ENCODE measurements around the gene PURA. TPM values are rescaled to one million over a fixed set of nuclear protein-coding genes. Genes with fewer than 3 reads are reported as not detected.

Gene PURA
- total and polyA plus RNA-seq, 2 donors (not counting 3 experiments of a cell fraction or from before 2014, with no cell fraction given): 1.3 to 8.2 TPM

- ChIA-PET POLR2A (no interaction called here), CTCF (interaction anchor here (0.6 to 14.6 kb wide), 34 partner anchors 8 to 562 kb away, joined by 3 to 379 read pairs (median 4); partner anchors contain the start of genes HBEGF, NRG2 and PURA)
- no peak overlapping the region for H3K9ac ChIP-seq (replicated peaks; ENCODE audit: extremely low read depth, insufficient read depth, low read length)
- intact Hi-C loops (cut with micrococcal nuclease) (loop anchor here (1.0 to 5.0 kb wide), 3 partner anchors 71 to 284 kb away; no protein-coding TSS in a partner anchor), dilution Hi-C loops (cut with MboI; ENCODE audit: extremely low pct_ligation_motif_present, low sequenced_read_pairs) (no loop called here)
- BruUV-seq (replicated peaks): no TSS peak
- no peak overlapping the region for H3K4me3 ChIP-seq (replicated peaks in 1 of 3; ENCODE audit: insufficient read depth in 1 of 3, low read depth in 1 of 3, low read length in 3 of 3)
- H3K4me2 ChIP-seq (ENCODE audit: insufficient read depth, low read length): no peak overlapping the region
- FAIRE-seq (peak; percentile 65), DNase-seq (ENCODE audit: low read depth, low spot score) (peak; percentile 31)
- no peak for TF ChIP-seq POLR2A (IDR thresholded peaks at IDR 0.05; ENCODE audit: low read depth, low read length)
- peak in 1 of 2 donors; percentile 28 for TF ChIP-seq CTCF (IDR thresholded peaks at IDR 0.05; ENCODE audit: extremely low read depth in 1 of 2, insufficient read depth in 1 of 2, low read depth in 1 of 2, low read length in 2 of 2)
- no peak for TF ChIP-seq GATA2 (IDR thresholded peaks at IDR 0.05; ENCODE audit: insufficient read depth, insufficient read length, low read depth, low read length)
- H3K9me3 ChIP-seq (replicated peaks; ENCODE audit: control insufficient read depth, insufficient read depth, low read length): no peaks in the 10 kb centered on the region
- no peak overlapping the region for H3K27ac ChIP-seq (ENCODE audit: insufficient read depth, low read depth, low read length)
- H3K9me1 ChIP-seq (replicated peaks; ENCODE audit: control insufficient read depth, extremely low read depth, insufficient read depth, low read length): no peaks in the 10 kb centered on the region
- H3K27me3 ChIP-seq (ENCODE audit: control insufficient read depth in 2 of 2, insufficient read depth in 2 of 2, low read length in 2 of 2): peaks cover 11 to 31% of the 10 kb centered on the region in 2 experiments
- no peaks in the 10 kb centered on the region for H4K20me1 ChIP-seq (replicated peaks; ENCODE audit: control insufficient read depth, extremely low read depth, insufficient read depth, low read length)
- no peaks in the 10 kb centered on the region for H3K79me2 ChIP-seq (ENCODE audit: control insufficient read depth, insufficient read depth, low read length)
- H2AFZ ChIP-seq (ENCODE audit: low read depth, low read length): no peak overlapping the region
- H3K4me1 ChIP-seq (ENCODE audit: control insufficient read depth, extremely low read depth, insufficient read depth, low read length): no peaks in the 10 kb centered on the region
- H3K36me3 ChIP-seq (ENCODE audit: control insufficient read depth in 2 of 2, extremely low read depth in 1 of 2, insufficient read depth in 2 of 2, low read length in 2 of 2): no peaks in the 10 kb centered on the region
Observed at GRCh38 chr5:140073296-140073695, 40.6 kb upstream of the PURA start.

- intact Hi-C loops (cut with micrococcal nuclease) (no loop called here), dilution Hi-C loops (cut with MboI; ENCODE audit: extremely low pct_ligation_motif_present, low sequenced_read_pairs) (no loop called here)
- Histone ChIP-seq H3K27ac (ENCODE audit: insufficient read depth, low read depth, low read length) (no peak overlapping the region), H3K4me2 (ENCODE audit: insufficient read depth, low read length) (no peak overlapping the region), H3K9ac (replicated peaks; ENCODE audit: extremely low read depth, insufficient read depth, low read length) (no peak overlapping the region), H3K9me1 (replicated peaks; ENCODE audit: control insufficient read depth, extremely low read depth, insufficient read depth, low read length) (no peaks in the 10 kb centered on the region), H3K4me1 (ENCODE audit: control insufficient read depth, extremely low read depth, insufficient read depth, low read length) (no peaks in the 10 kb centered on the region), H3K27me3 (ENCODE audit: control insufficient read depth in 2 of 2, insufficient read depth in 2 of 2, low read length in 2 of 2) (peaks cover 6 to 15% of the 10 kb centered on the region in 2 experiments), H2AFZ (ENCODE audit: low read depth, low read length) (no peak overlapping the region), H3K9me3 (replicated peaks; ENCODE audit: control insufficient read depth, insufficient read depth, low read length) (no peaks in the 10 kb centered on the region), H3K79me2 (ENCODE audit: control insufficient read depth, insufficient read depth, low read length) (no peaks in the 10 kb centered on the region), H3K4me3 (replicated peaks in 1 of 3; ENCODE audit: insufficient read depth in 1 of 3, low read depth in 1 of 3, low read length in 3 of 3) (no peak overlapping the region), H3K36me3 (ENCODE audit: control insufficient read depth in 2 of 2, extremely low read depth in 1 of 2, insufficient read depth in 2 of 2, low read length in 2 of 2) (no peaks in the 10 kb centered on the region), H4K20me1 (replicated peaks; ENCODE audit: control insufficient read depth, extremely low read depth, insufficient read depth, low read length) (no peaks in the 10 kb centered on the region)
- POLR2A ChIA-PET: no interaction called here
- CTCF ChIA-PET: interaction anchor here (0.6 to 14.6 kb wide), 19 partner anchors 10 to 644 kb away, joined by 3 to 379 read pairs (median 3); partner anchors contain the start of gene PURA
- BruUV-seq (replicated peaks): no TSS peak
- DNase-seq (ENCODE audit: low read depth, low spot score) (no peak), FAIRE-seq (no peak)
- TF ChIP-seq CTCF (IDR thresholded peaks at IDR 0.05; ENCODE audit: extremely low read depth in 1 of 2, insufficient read depth in 1 of 2, low read depth in 1 of 2, low read length in 2 of 2) (no peak), GATA2 (IDR thresholded peaks at IDR 0.05; ENCODE audit: insufficient read depth, insufficient read length, low read depth, low read length) (no peak), POLR2AphosphoS5 (IDR thresholded peaks at IDR 0.05; ENCODE audit: insufficient read depth, low read depth, low read length) (no peak), POLR2A (IDR thresholded peaks at IDR 0.05; ENCODE audit: low read depth, low read length) (no peak), JUN (IDR thresholded peaks at IDR 0.05; ENCODE audit: borderline replicate concordance, insufficient read depth, insufficient read length, low read depth) (no peak), EZH2 (IDR thresholded peaks at IDR 0.05; ENCODE audit: borderline replicate concordance, low read depth, low read length, severe bottlenecking) (no peak), MYC (IDR thresholded peaks at IDR 0.05; ENCODE audit: low read depth, low read length) (no peak), FOS (IDR thresholded peaks at IDR 0.05; ENCODE audit: borderline replicate concordance, insufficient read depth, low read length) (no peak)
- TF ChIP-seq, protein P1, sequence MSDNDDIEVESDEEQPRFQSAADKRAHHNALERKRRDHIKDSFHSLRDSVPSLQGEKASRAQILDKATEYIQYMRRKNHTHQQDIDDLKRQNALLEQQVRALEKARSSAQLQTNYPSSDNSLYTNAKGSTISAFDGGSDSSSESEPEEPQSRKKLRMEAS (IDR thresholded peaks at IDR 0.05; ENCODE audit: insufficient read depth, insufficient read length): no peak
Observed at GRCh38 chr5:140075371-140075770, 38.5 kb upstream of the PURA start.
